Subcutaneous abdominal adipose tissue (tissue), 5 donors: Measurements from ENCODE around the gene TMEM9.
A peak's percentile ranks its signal among the peaks of the same experiment; 100 is the strongest.
"Not testable (repeated sequence)": the region's sequence is repeated elsewhere in the genome, so short reads cannot be mapped to it uniquely, and the experiment has no call there.

Source experiments
- H3K27ac ChIP-seq: one replicate; pipeline ENCODE4 v1.7.0; 2013; ENCODE audit warnings: low read depth, mild to moderate bottlenecking, inconsistent platforms, low read length, moderate library complexity
- H3K27me3 ChIP-seq, 5 donors: one replicate each; pipeline ENCODE4 v1.7.0; 2013; ENCODE audit warnings: low read length in 5 of 5, inconsistent platforms in 1 of 5; ENCODE audit not compliant: control insufficient read depth in 5 of 5, insufficient read depth in 4 of 5
- H3K36me3 ChIP-seq, 5 donors: one replicate each; pipeline ENCODE4 v1.7.0; 2013; ENCODE audit warnings: low read length in 5 of 5; ENCODE audit not compliant: control insufficient read depth in 5 of 5, insufficient read depth in 5 of 5
- H3K4me1 ChIP-seq, 5 donors: one replicate each; pipeline ENCODE4 v1.7.0; 2013; ENCODE audit warnings: low read length in 5 of 5, mild to moderate bottlenecking in 3 of 5, moderate library complexity in 1 of 5; ENCODE audit not compliant: control insufficient read depth in 5 of 5, insufficient read depth in 5 of 5
- H3K4me3 ChIP-seq, 5 donors: one replicate each; pipeline ENCODE4 v1.7.0; 2013; ENCODE audit warnings: low read length in 5 of 5, low read depth in 1 of 5
- H3K9ac ChIP-seq, 5 donors: one replicate each; pipeline ENCODE4 v1.7.0; 2013; ENCODE audit warnings: low read length in 5 of 5, mild to moderate bottlenecking in 4 of 5, moderate library complexity in 3 of 5
- H3K9me3 ChIP-seq, 5 donors: one replicate each; pipeline ENCODE4 v1.7.0; 2013; ENCODE audit warnings: low read length in 5 of 5; ENCODE audit not compliant: control insufficient read depth in 5 of 5
- donor health status: healthy.
- donor health status: healthy.
- donor health status: healthy.
- donor health status: healthy.
- donor health status: healthy.

Gene TMEM9

GRCh38 chr1:201167041-201167991 is 13.0 kb upstream of the TMEM9 start:
- no peaks in the 10 kb centered on the region for H3K27me3 ChIP-seq
- no peak overlapping the region for H3K4me3 ChIP-seq
- H3K9me3 ChIP-seq = no peaks in the 10 kb centered on the region
- peaks cover 0 to 18% (median 13%) of the 10 kb centered on the region in 5 donors for H3K4me1 ChIP-seq
- no peaks in the 10 kb centered on the region for H3K36me3 ChIP-seq
- H3K9ac ChIP-seq = no peak overlapping the region
- H3K27ac ChIP-seq = no peak overlapping the region

- Histone ChIP-seq H3K9me3 (no peaks in the 10 kb centered on the region), H3K36me3 (no peaks in the 10 kb centered on the region), H3K4me1 (peaks cover 0 to 4% (median 0%) of the 10 kb centered on the region in 5 donors), H3K9ac (no peak overlapping the region), H3K27me3 (no peaks in the 10 kb centered on the region), H3K4me3 (no peak overlapping the region), H3K27ac (no peak overlapping the region)
Measured at GRCh38 chr1:201164645-201165044, 10.4 kb upstream of the TMEM9 start.

GRCh38 chr1:201163707-201164106 is 9.4 kb upstream of the TMEM9 start:
- Histone ChIP-seq H3K36me3 (no peaks in the 10 kb centered on the region), H3K9me3 (no peaks in the 10 kb centered on the region), H3K4me3 (no peak overlapping the region), H3K27ac (no peak overlapping the region), H3K9ac (no peak overlapping the region), H3K27me3 (peaks cover 0 to 3% (median 0%) of the 10 kb centered on the region in 5 donors), H3K4me1 (peaks cover 0 to 4% (median 0%) of the 10 kb centered on the region in 5 donors)

GRCh38 chr1:201163036-201163435 is 8.8 kb upstream of the TMEM9 start:
- H3K36me3 ChIP-seq, H3K27me3 ChIP-seq, H3K9ac ChIP-seq, H3K4me3 ChIP-seq, H3K4me1 ChIP-seq, H3K27ac ChIP-seq, H3K9me3 ChIP-seq: not testable (repeated sequence)

DNA sequence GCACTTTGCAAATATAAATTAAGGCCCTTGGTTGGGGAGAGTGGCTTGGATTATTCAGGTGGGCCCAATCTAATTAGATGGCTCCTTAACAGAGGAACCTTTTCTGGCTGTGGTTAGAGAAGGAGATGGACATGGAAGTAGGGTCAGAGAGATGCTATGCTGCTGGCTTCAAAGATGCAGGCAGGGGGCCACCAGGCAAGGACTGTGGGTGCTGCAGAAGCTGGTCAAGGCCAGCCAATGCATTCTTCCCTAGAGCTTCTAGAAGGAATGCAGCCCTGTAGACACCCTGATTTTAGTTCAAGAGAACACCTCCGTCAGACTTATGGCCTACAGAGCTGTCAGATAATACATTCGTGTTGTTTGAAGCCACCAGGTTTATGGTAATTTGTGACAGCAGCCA is 3.7 kb upstream of the TMEM9 start:
- no peak overlapping the region for H3K27ac ChIP-seq
- no peak overlapping the region for H3K4me3 ChIP-seq
- no peaks in the 10 kb centered on the region for H3K9me3 ChIP-seq
- no peak overlapping the region for H3K9ac ChIP-seq
- no peaks in the 10 kb centered on the region for H3K36me3 ChIP-seq
- peaks cover 0 to 3% (median 0%) of the 10 kb centered on the region in 5 donors for H3K27me3 ChIP-seq
- H3K4me1 ChIP-seq = peaks cover 0 to 17% (median 15%) of the 10 kb centered on the region in 5 donors

DNA sequence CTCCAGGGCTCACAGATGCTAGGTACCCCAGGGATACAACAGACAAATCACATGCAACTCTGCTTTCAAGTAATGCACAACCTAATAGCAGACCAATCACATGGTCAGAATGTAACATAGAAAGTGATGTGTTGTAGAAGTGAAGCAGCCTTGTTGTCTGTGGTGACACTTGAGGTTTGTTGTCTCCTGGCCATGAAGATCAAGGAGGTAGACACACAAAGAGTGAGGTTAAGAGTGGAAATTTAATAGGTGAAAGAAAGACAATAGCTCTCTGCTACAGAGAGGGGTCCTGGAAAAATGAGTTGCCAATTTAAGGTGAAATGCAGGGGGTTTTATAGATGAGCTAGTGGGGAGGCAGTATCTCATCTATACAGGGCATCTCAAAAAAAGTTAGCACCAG is 2.5 kb upstream of the TMEM9 start:
- no peak overlapping the region for H3K27ac ChIP-seq
- peaks cover 0 to 18% (median 16%) of the 10 kb centered on the region in 5 donors for H3K4me1 ChIP-seq
- H3K36me3 ChIP-seq = peaks cover 0 to 3% (median 0%) of the 10 kb centered on the region in 5 donors
- no peaks in the 10 kb centered on the region for H3K9me3 ChIP-seq
- no peak overlapping the region for H3K4me3 ChIP-seq
- H3K9ac ChIP-seq = no peak overlapping the region
- peaks cover 0 to 3% (median 0%) of the 10 kb centered on the region in 5 donors for H3K27me3 ChIP-seq

DNA sequence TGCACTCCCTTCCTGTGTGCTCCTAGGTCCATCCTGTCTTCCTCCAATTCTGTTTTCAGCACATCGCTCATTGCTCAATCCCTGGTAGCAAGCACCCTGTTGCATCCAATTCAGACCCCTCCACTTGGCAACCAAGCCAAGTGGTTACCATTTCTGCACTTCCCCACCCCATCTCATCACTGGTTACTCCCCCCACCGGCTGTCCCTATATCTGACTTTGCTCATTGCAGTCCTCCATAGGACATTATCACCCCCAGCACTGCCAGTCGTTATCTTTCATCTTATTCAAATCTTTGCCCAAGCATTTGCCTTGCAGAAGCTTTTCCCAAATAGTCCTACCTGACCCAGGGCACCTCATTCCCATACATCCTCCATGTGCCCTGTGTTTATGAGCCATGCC is 2.1 kb upstream of the TMEM9 start:
- Histone ChIP-seq H3K4me3 (no peak overlapping the region), H3K27ac (no peak overlapping the region), H3K36me3 (peaks cover 2 to 7% (median 3%) of the 10 kb centered on the region in 5 donors), H3K27me3 (peaks cover 0 to 3% (median 0%) of the 10 kb centered on the region in 5 donors), H3K4me1 (peaks cover 0 to 18% (median 16%) of the 10 kb centered on the region in 5 donors), H3K9me3 (no peaks in the 10 kb centered on the region), H3K9ac (no peak overlapping the region)

GRCh38 chr1:201155354-201155753 is 1.1 kb upstream of the TMEM9 start:
- Histone ChIP-seq H3K9ac (no peak overlapping the region), H3K9me3 (no peaks in the 10 kb centered on the region), H3K4me1 (peaks cover 0 to 18% (median 16%) of the 10 kb centered on the region in 5 donors), H3K27me3 (peaks cover 0 to 3% (median 0%) of the 10 kb centered on the region in 5 donors), H3K27ac (no peak overlapping the region), H3K36me3 (peaks cover 7 to 17% (median 10%) of the 10 kb centered on the region in 5 donors), H3K4me3 (no peak overlapping the region)

DNA sequence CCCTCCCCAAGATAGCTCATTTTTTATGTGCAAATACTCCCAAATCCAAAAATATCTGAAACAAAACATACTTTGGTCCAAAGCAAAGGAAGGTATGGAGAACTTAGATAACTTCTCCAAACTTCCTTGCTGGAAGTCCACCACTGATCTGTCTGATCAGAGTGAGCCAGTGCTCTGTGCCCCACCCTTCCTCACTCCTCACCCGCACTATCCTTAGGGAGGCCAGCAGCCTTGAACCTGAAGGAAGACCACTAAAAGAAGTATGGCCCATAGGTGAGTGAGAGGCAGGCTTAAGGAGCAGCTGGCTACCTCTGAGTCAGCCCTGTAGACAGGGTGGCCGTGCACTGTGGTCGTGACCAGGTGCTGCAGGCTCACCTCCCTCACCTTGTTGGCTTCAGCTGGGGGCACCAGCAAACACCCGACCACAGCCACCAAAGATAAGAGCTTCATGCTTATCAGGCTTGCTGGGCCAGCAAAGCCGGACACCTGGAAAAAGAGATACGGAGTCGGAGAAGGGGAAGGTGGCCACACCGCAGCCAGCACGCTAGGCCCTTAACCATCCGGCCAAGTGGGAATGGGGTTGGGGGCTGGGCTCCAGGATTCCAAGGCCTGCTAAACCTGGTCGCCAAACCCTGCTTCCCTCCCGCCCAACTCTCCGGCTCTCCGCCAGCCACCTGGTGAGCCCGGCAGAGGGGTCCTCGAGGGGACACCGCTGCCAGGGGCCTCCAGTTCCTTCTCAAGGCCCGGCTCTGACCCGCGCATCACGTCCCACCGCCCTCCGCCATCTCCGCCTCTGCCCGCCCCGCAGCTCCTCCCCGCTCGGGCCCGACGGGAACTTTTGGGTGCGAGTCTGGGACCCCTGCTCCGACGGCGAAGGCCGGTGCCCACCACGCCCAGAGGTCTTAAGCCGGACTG is 543 bp downstream of the TMEM9 start:
- peaks cover 1 to 18% (median 16%) of the 10 kb centered on the region in 5 donors for H3K4me1 ChIP-seq
- H3K27me3 ChIP-seq = peaks cover 0 to under 1% (median 0%) of the 10 kb centered on the region in 5 donors
- no peaks in the 10 kb centered on the region for H3K9me3 ChIP-seq
- peak overlapping the region in 4 of 5 donors; percentile 62 to 75 (median 68) for H3K9ac ChIP-seq
- H3K27ac ChIP-seq = no peak overlapping the region
- H3K4me3 ChIP-seq = peak overlapping the region; percentile 74 to 91 (median 80)
- H3K36me3 ChIP-seq = peaks cover 11 to 26% (median 19%) of the 10 kb centered on the region in 5 donors
